ENCODE measurements around the gene LTA.
A peak's percentile ranks its signal among the peaks of the same experiment; 100 is the strongest.

Gene LTA

GRCh38 chr6:31581434-31582229 is 9.5 kb downstream of the LTA start:
- no peak for TF ChIP-seq CTCF (IDR thresholded peaks at IDR 0.05; ENCODE audit: low read depth, low read length, missing control alignments)
- H3K4me3 ChIP-seq (replicated peaks; ENCODE audit: low read depth, low read length), result peak overlapping the region; percentile 64
- DNase-seq (ENCODE audit: extremely low read depth, low read depth), result no peak

- no peak for TF ChIP-seq CTCF (IDR thresholded peaks at IDR 0.05; ENCODE audit: low read depth, low read length, missing control alignments)
- DNase-seq (ENCODE audit: extremely low read depth, low read depth), result no peak
- peak within 1 kb of the TSS; percentile 64 for H3K4me3 ChIP-seq (replicated peaks; ENCODE audit: low read depth, low read length)
Measured at GRCh38 chr6:31582230-31582643, 10.1 kb downstream of the LTA start, which contains the start of gene LTB. Gene LTB (minus strand): TSS chr6:31582424. CDS start chr6:31582417, 7 bp downstream.

DNA sequence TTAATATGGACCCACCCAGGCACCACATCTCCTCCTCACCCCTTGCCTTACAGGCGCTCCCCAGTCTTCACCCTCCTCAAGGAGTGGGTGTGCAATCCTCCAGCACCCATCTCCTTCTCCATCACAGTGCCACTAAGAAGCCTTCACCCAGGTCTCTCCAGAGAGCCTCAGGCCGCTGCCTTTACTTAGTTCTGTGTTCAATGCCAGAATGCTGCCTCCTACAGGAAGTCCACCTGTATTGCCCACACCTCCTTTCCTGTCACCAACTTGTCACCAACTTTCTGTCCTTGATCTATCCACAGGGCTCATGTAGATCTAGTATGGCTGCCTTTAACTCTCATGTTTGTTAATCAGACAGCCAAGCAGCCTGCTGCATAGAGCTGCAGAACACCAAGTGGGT is 13.4 kb downstream of the LTA start:
- no peak for DNase-seq (ENCODE audit: extremely low read depth, low read depth)
- TF ChIP-seq CTCF (IDR thresholded peaks at IDR 0.05; ENCODE audit: low read depth, low read length, missing control alignments), result peak; percentile 59
- no peak overlapping the region for H3K4me3 ChIP-seq (replicated peaks; ENCODE audit: low read depth, low read length)

DNA sequence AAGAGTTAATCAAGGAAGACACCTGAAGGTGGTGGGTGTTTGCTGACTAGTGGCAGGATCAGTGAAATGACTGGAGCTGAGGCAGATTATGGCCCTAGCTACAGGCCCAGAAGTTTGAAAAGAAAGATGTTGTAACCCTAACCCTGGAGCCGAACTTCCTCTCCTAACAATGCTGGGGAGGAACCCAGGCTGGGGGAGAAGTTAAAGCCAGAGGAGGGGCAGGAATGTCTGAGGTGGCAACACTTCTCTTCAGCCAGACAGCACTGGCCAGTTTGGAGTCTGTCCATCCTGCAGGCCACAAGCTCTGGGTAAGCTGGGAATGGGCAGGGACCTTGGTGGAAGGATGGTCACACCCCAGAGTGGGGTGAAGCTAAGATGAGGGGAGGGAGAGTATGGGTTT is 13.9 kb downstream of the LTA start, which contains the start of gene LST1:
TSS of gene LST1 (plus strand) at position 270 of the 400 bp plus-strand sequence. CDS start 1,023 bp downstream, outside the sequence.
- no peak within 1 kb of the TSS for H3K4me3 ChIP-seq (replicated peaks; ENCODE audit: low read depth, low read length)
- TF ChIP-seq CTCF (IDR thresholded peaks at IDR 0.05; ENCODE audit: low read depth, low read length, missing control alignments), result no peak
- DNase-seq (ENCODE audit: extremely low read depth, low read depth), result no peak

DNA sequence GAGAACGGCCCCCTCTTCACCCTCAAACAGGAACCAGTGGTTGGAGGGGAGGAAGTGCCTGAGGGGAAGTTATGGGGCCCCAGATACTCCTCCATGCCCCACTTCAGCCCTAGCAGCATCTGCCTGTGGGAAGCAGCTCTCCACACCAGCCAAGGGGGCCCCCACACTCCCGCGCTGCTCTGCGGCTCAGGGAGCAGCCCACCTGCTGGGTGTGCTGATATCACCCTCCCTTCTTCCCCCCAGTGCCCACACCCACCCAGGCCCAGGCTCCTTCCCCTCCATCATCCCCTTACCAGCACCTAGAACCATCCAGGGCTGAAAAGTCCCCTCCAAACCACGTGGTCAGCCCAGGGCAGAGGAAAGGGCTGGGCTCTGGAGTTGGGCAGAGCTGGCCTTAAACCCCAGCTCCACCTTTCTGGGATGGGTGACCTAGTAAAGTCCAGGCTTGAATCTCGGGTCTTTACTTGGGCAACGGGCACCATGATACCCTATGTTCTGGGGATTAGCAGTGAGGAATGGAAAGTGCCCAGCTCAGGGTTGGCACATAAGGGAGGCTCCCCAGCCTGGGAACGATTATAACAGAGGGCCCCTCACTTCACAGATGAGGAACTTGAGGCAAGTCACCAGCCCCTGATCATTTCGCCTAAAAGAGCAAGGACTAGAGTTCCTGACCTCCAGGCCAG is 14.7 kb downstream of the LTA start:
- TF ChIP-seq CTCF (IDR thresholded peaks at IDR 0.05; ENCODE audit: low read depth, low read length, missing control alignments), result no peak
- no peak overlapping the region for H3K4me3 ChIP-seq (replicated peaks; ENCODE audit: low read depth, low read length)
- DNase-seq (ENCODE audit: extremely low read depth, low read depth), result no peak

DNA sequence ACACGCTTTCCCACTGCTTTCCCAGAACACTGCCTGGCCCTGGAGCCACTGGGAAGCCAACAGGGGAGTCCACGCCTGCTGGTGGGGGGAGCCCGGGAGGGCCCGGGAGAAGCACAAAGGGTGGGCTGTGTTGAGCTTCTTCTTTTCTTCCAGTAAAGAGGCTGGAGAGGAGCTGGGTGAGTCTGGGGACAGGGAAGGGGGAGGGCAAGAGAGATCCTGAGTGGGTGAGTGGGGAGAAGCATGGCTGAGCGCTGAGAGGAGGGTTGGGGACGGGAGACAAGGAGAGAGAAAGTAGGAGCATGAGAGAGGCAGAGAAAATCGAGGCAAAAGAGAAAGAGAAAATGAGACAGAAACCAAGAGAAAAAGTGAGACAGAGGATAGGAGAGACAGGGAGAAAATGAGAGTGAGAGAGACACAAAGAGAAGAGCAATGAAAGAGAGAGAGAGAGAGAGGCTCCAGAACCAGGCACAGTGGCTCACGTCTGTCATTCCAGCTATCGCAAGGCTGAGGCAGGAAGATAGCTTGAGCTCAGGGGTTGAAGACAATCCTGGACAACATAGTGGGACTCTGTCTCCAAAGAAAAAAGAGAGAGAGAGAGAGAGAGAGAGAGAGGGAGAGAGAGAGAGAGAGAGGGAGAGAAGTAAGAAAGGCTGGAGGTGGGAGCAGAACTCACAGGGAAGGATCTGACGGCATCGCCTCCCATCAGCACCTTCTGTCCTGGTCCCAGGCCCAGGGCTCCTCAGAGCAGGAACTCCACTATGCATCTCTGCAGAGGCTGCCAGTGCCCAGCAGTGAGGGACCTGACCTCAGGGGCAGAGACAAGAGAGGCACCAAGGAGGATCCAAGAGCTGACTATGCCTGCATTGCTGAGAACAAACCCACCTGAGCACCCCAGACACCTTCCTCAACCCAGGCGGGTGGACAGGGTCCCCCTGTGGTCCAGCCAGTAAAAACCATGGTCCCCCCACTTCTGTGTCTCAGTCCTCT is 16.0 kb downstream of the LTA start:
- H3K4me3 ChIP-seq (replicated peaks; ENCODE audit: low read depth, low read length), result no peak overlapping the region
- TF ChIP-seq CTCF (IDR thresholded peaks at IDR 0.05; ENCODE audit: low read depth, low read length, missing control alignments), result no peak
- DNase-seq (ENCODE audit: extremely low read depth, low read depth), result no peak
